SK-N-SH (cell line): Measurements from ENCODE around the gene CSKMT. TPM values are rescaled to one million over a fixed set of nuclear protein-coding genes. Genes with fewer than 3 reads are reported as not detected.

Source experiments
- CTCF ChIA-PET: fragments of 300-600, 350-600 bp; formaldehyde crosslinking; extraction: SDS; loops from one replicate; lab custom pipeline; 2021; lab: Yijun Ruan, JAX
- POLR2A ChIA-PET: fragments of 350-600 bp; sonication (Branson Sonifier 250); formaldehyde crosslinking; extraction: SDS; loops from one replicate; lab custom pipeline; 2020; ENCODE audit warnings: antibody characterized with exemption, inconsistent platforms; lab: Yijun Ruan, JAX
- DNase-seq: peaks from one replicate; pipeline ENCODE4 v3.0.0; 2012
- H2AFZ ChIP-seq: fragments of 200-600 bp; sonication (generic); 2 replicates; pipeline ENCODE4 v1.8.1; 2016; ENCODE audit warnings: antibody characterized with exemption, mild to moderate bottlenecking, low read depth
- H3F3A ChIP-seq: fragments of 200-600 bp; sonication (generic); replicated peaks from 2 replicates; pipeline ENCODE3; 2016; ENCODE audit warnings: antibody characterized with exemption, mild to moderate bottlenecking; ENCODE audit not compliant: insufficient read depth
- H3K27ac ChIP-seq, 2 experiments: fragments of 200-500 bp in 1 of 2; fragments of 200-600 bp in 1 of 2; sonication (Bioruptor generic) in 1 of 2; sonication (generic), shearing (Covaris generic) in 1 of 2; 2 replicates each; pipeline versions ENCODE4 v1.5.1 to v1.6.1; 2014 to 2016; ENCODE audit warnings: low read depth in 2 of 2, inconsistent platforms in 1 of 2, low read length in 1 of 2, mild to moderate bottlenecking in 1 of 2, mixed read lengths in 1 of 2
- H3K27me3 ChIP-seq: fragments of 200-600 bp; sonication (generic), shearing (Covaris generic); 2 replicates; pipeline ENCODE4 v1.6.1; 2016; ENCODE audit warnings: mixed run types; ENCODE audit not compliant: insufficient read depth
- H3K36me3 ChIP-seq, 2 experiments: fragments of 200-500 bp in 1 of 2; fragments of 200-600 bp in 1 of 2; sonication (Bioruptor generic) in 1 of 2; sonication (generic) in 1 of 2; replicated peaks in 1 of 2; 2 replicates each; pipeline versions ENCODE3 to v1.5.1; 2014 to 2016; ENCODE audit warnings: low read length in 1 of 2, mild to moderate bottlenecking in 1 of 2; ENCODE audit not compliant: insufficient read depth in 2 of 2, control insufficient read depth in 1 of 2
- H3K4me1 ChIP-seq, 2 experiments: fragments of 200-500 bp in 1 of 2; fragments of 200-600 bp in 1 of 2; sonication (Bioruptor generic) in 1 of 2; sonication (generic), shearing (Covaris generic) in 1 of 2; 2 replicates each; pipeline versions ENCODE4 v1.5.1 to v1.6.1; 2014 to 2016; ENCODE audit warnings: low read depth in 1 of 2, low read length in 1 of 2, mixed run types in 1 of 2; ENCODE audit not compliant: insufficient read depth in 2 of 2, control insufficient read depth in 1 of 2
- H3K4me2 ChIP-seq: fragments of 200-600 bp; sonication (generic), shearing (Covaris generic); 2 replicates; pipeline ENCODE4 v1.6.1; 2017; ENCODE audit warnings: mixed run types
- H3K4me3 ChIP-seq, 2 experiments: fragments of 200-500 bp in 1 of 2; fragments of 200-600 bp in 1 of 2; sonication (Bioruptor generic) in 1 of 2; sonication (generic), shearing (Covaris generic) in 1 of 2; 2 replicates each; pipeline versions ENCODE4 v1.5.1 to v1.8.1; 2014 to 2016; ENCODE audit warnings: low read depth in 2 of 2, inconsistent platforms in 1 of 2, low read length in 1 of 2, mild to moderate bottlenecking in 1 of 2, mixed read lengths in 1 of 2, moderate library complexity in 1 of 2
- H3K79me2 ChIP-seq: fragments of 200-600 bp; sonication (generic); 2 replicates; pipeline ENCODE4 v1.8.1; 2017; ENCODE audit warnings: mild to moderate bottlenecking; ENCODE audit not compliant: insufficient read depth
- H3K9ac ChIP-seq: fragments of 200-600 bp; sonication (generic); 2 replicates; pipeline ENCODE4 v1.6.1; 2017; ENCODE audit warnings: mixed run types
- H3K9me2 ChIP-seq: fragments of 200-600 bp; sonication (generic); 2 replicates; pipeline ENCODE4 v1.6.1; 2017; ENCODE audit warnings: mixed run types
- H3K9me3 ChIP-seq: fragments of 200-600 bp; sonication (generic); 2 replicates; pipeline ENCODE4 v1.6.1; 2017; ENCODE audit warnings: mixed run types, mild to moderate bottlenecking, moderate library complexity
- H4K20me1 ChIP-seq: fragments of 200-600 bp; sonication (generic); 2 replicates; pipeline ENCODE4 v1.6.1; 2017; ENCODE audit warnings: mild to moderate bottlenecking, mixed run types; ENCODE audit not compliant: insufficient read depth
- EP300 ChIP-seq, 2 experiments: IDR thresholded peaks; 2 replicates each; pipeline versions ENCODE4 v1.4.0 to v1.6.1; 2012; ENCODE audit warnings: borderline replicate concordance in 1 of 2, low read depth in 1 of 2, low read length in 1 of 2
- EZH2phosphoT487 ChIP-seq: fragments of 200-600 bp; sonication (generic); IDR thresholded peaks from 2 replicates; pipeline ENCODE4 v1.6.1; 2017; ENCODE audit warnings: low read depth, mixed run types, mild to moderate bottlenecking, antibody characterized with exemption, moderate library complexity, borderline replicate concordance
- FOXJ3 ChIP-seq: sonication (generic); formaldehyde crosslinking; IDR thresholded peaks from 2 replicates; pipeline ENCODE4 v1.5.1; 2020; ENCODE audit warnings: mild to moderate bottlenecking, missing genetic modification reagents
- IRF3 ChIP-seq: fragments of 150-350 bp; IDR thresholded peaks from 2 replicates; pipeline ENCODE4 v1.6.1; 2016; ENCODE audit warnings: mild to moderate bottlenecking, low read depth, low read length
- NFIC ChIP-seq: IDR thresholded peaks from 2 replicates; pipeline ENCODE4 v1.4.0; 2012; ENCODE audit warnings: borderline replicate concordance
- PBX3 ChIP-seq: IDR thresholded peaks from 2 replicates; pipeline ENCODE4; 2012
- RAD21 ChIP-seq: IDR thresholded peaks from 2 replicates; pipeline ENCODE4 v1.6.1; 2012; ENCODE audit warnings: mild to moderate bottlenecking, low read length
- SMC3 ChIP-seq: IDR thresholded peaks from 2 replicates; pipeline ENCODE4 v1.6.1; 2012; ENCODE audit warnings: low read depth, low read length, improper control_type of control experiment
- TEAD4 ChIP-seq: IDR thresholded peaks from 2 replicates; pipeline ENCODE4 v1.4.0; 2012; ENCODE audit warnings: mild to moderate bottlenecking, borderline replicate concordance; ENCODE audit not compliant: insufficient read depth
- YY1 ChIP-seq: IDR thresholded peaks from 2 replicates; pipeline ENCODE4 v1.4.0; 2012; ENCODE audit warnings: low read depth, mild to moderate bottlenecking
- ZBTB33 ChIP-seq: IDR thresholded peaks from 2 replicates; pipeline ENCODE4 v1.4.0; 2012; ENCODE audit warnings: low read depth, borderline replicate concordance
- WGBS: methylation state at CpG from one replicate; pipeline ENCODE4 v1.1.6; 2017; ENCODE audit warnings: low lambda C conversion rate; 5-methylcytosine and 5-hydroxymethylcytosine counted together
- polyA plus RNA-seq, 3 experiments: library from polyadenylated mRNA; depleted of rRNA; stranded (reverse); fragments of >200 nt; gene quantifications; 2 replicates each; pipeline ENCODE4 v1.2.3, GENCODE V29; 2012
- TF ChIP-seq, protein P1 (sequence below): fragments of 200-600 bp; sonication (generic); IDR thresholded peaks from 2 replicates; pipeline ENCODE4 v1.6.1; 2017; ENCODE audit warnings: antibody characterized with exemption, mild to moderate bottlenecking, moderate library complexity
- TF ChIP-seq, protein P2 (sequence below): IDR thresholded peaks from 2 replicates; pipeline ENCODE4 v1.4.0; 2012; ENCODE audit warnings: low read depth, borderline replicate concordance

CSKMT gene
- polyA plus RNA-seq, 1 of the 3 experiments (the other 2 are of a cell fraction) = 11.1 TPM

- H3K4me2 ChIP-seq = no peak overlapping the region
- WGBS = 95% methylated on average over 3 of the region's 3 CpGs
- POLR2A ChIA-PET = no interaction called here
These were observed 37.4 kb upstream of the CSKMT start for GRCh38 chr11:62627713-62628112.

DNA sequence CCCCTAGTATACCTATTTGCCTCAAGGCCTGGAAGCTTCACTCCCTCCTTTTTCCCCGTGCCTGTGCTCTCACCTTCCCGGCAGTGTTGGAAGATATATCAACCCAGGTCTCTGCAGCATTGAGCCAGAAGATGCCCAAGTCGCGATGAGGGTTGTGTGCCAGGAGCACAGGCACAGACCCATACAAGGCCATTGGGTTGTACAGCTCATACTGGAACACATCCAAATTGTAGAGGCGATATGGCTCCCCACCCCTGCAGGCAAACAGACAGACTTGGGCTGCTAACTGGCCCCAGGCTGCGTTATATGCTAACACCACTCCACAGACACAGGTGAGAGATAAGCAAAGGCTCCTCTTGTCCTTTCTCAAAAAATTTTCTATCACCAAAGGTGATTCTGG lies 32.6 kb upstream of the CSKMT start:
- WGBS = 97% methylated on average over 6 of the region's 6 CpGs
- ChIA-PET POLR2A (no interaction called here), CTCF (no interaction called here)

More at GRCh38 chr11:62627713-62628112, 37.4 kb upstream of the CSKMT start:
- no peaks in the 10 kb centered on the region for H3K9me2 ChIP-seq
- no peaks in the 10 kb centered on the region for H3K27me3 ChIP-seq
- DNase-seq = no peak
- H3K9ac ChIP-seq = no peak overlapping the region
- peaks cover 19% of the 10 kb centered on the region for H3F3A ChIP-seq
- H2AFZ ChIP-seq = no peak overlapping the region
- TF ChIP-seq RAD21 (0 out of 2 replicates have a peak, but pooled peaks have one; percentile 19), EP300 (IDR thresholded peaks at IDR 0.05; ENCODE audit: borderline replicate concordance in 1 of 2, low read depth in 1 of 2, low read length in 1 of 2) (no peak), SMC3 (no peak)
- TF ChIP-seq, protein P1, sequence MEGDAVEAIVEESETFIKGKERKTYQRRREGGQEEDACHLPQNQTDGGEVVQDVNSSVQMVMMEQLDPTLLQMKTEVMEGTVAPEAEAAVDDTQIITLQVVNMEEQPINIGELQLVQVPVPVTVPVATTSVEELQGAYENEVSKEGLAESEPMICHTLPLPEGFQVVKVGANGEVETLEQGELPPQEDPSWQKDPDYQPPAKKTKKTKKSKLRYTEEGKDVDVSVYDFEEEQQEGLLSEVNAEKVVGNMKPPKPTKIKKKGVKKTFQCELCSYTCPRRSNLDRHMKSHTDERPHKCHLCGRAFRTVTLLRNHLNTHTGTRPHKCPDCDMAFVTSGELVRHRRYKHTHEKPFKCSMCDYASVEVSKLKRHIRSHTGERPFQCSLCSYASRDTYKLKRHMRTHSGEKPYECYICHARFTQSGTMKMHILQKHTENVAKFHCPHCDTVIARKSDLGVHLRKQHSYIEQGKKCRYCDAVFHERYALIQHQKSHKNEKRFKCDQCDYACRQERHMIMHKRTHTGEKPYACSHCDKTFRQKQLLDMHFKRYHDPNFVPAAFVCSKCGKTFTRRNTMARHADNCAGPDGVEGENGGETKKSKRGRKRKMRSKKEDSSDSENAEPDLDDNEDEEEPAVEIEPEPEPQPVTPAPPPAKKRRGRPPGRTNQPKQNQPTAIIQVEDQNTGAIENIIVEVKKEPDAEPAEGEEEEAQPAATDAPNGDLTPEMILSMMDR = 0 out of 2 replicates have a peak, but pooled peaks have one; percentile 9
- no peaks in the 10 kb centered on the region for H3K4me1 ChIP-seq
- no peak overlapping the region for H3K4me3 ChIP-seq
- H3K36me3 ChIP-seq = peaks cover 25 to 59% of the 10 kb centered on the region in 2 experiments
- H3K79me2 ChIP-seq = no peaks in the 10 kb centered on the region
- H3K9me3 ChIP-seq = no peaks in the 10 kb centered on the region
- no peak overlapping the region for H3K27ac ChIP-seq
- no peaks in the 10 kb centered on the region for H4K20me1 ChIP-seq
- CTCF ChIA-PET = interaction anchor here (1.4 kb wide), 1 partner anchor 203 kb away, joined by 3 read pairs; no protein-coding TSS in a partner anchor

More for the DNA sequence above, 32.6 kb upstream of the CSKMT start:
- Histone ChIP-seq H4K20me1 (no peaks in the 10 kb centered on the region), H3K4me3 (no peak overlapping the region), H3K79me2 (peaks cover 19% of the 10 kb centered on the region; the same call in 1 of the 2 replicates), H3K4me2 (no peak overlapping the region), H3K27me3 (no peaks in the 10 kb centered on the region), H3K9ac (no peak overlapping the region), H3K9me3 (no peaks in the 10 kb centered on the region), H3K36me3 (peaks cover 51 to 67% of the 10 kb centered on the region in 2 experiments), H2AFZ (no peak overlapping the region), H3K9me2 (no peaks in the 10 kb centered on the region), H3K4me1 (no peaks in the 10 kb centered on the region), H3F3A (peaks cover 4% of the 10 kb centered on the region), H3K27ac (no peak overlapping the region)
- no peak for TF ChIP-seq TEAD4
- TF ChIP-seq, protein P1 = no peak
- TF ChIP-seq IRF3 = no peak
- TF ChIP-seq FOXJ3 = no peak
- TF ChIP-seq, protein P2, sequence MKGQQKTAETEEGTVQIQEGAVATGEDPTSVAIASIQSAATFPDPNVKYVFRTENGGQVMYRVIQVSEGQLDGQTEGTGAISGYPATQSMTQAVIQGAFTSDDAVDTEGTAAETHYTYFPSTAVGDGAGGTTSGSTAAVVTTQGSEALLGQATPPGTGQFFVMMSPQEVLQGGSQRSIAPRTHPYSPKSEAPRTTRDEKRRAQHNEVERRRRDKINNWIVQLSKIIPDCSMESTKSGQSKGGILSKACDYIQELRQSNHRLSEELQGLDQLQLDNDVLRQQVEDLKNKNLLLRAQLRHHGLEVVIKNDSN = no peak
- TF ChIP-seq SMC3 = no peak
- TF ChIP-seq EZH2phosphoT487 = no peak
- TF ChIP-seq EP300 (IDR thresholded peaks at IDR 0.05; ENCODE audit: borderline replicate concordance in 1 of 2, low read depth in 1 of 2, low read length in 1 of 2) = no peak
- no peak for TF ChIP-seq YY1
- TF ChIP-seq NFIC = no peak
- no peak for TF ChIP-seq ZBTB33
- no peak for TF ChIP-seq PBX3
- no peak for DNase-seq
